Left colon (tissue), 2 donors: Measurements from ENCODE around the gene ATP6V1C2. TPM values are rescaled to one million over a fixed set of nuclear protein-coding genes. Genes with fewer than 3 reads are reported as not detected.
A peak's percentile ranks its signal among the peaks of the same experiment; 100 is the strongest.

Source experiments
- ATAC-seq: fragments of 200-7000 bp; cut with Tn5 transposase; one replicate; pipeline ENCODE4 v1.9.1; 2020; ENCODE audit warnings: mild to moderate bottlenecking, moderate library complexity
- DNase-seq, 2 donors: peaks; one replicate each; pipeline ENCODE4 v3.0.0-alpha.2; 2020
- intact Hi-C, 2 donors: fragments of 100-400 bp; cut with DNase I in 1 of 2; cut with micrococcal nuclease in 1 of 2; formaldehyde crosslinking; loops; one replicate each; pipeline versions ENCODE4 v1.11.2 to v1.14.0; 2022; cut with DNase I, micrococcal nuclease
- total RNA-seq, 2 donors: library from RNA; stranded (reverse); fragmentation: NEBNext Ultra II Directional; extraction: Animal tissue kit (Norgen Biotek cat#: 25700); gene quantifications; one replicate each; pipeline ENCODE4 v1.2.1, GENCODE V29; 2021
- donor health status: DM: no; HTN: no; CAD: no.
- donor health status: DM: yes; HTN: yes; CAD: no.

ATP6V1C2 gene
- total RNA-seq, 2 donors from 2014 or later = 1.5 to 1.7 TPM

DNA sequence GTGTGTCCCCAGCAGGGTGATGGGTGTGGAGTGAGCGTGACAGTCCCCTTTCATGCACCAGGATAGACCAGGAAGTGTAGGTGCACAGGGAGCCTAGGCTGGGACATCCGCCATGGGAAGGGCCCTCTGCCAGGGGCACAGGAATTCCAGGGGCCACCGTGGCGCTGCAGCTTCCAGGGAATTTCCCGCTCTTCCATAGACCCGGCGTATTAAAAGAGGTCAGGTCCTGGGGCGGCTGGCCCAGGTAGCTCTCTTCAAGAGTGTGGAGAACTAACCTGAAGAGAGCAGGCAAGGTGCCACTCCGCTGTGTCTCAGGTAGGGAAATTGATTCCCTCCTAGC is 42.0 kb downstream of the ATP6V1C2 start:
- no peak for DNase-seq
- no peak for ATAC-seq
- intact Hi-C loops = no loop called here

DNA sequence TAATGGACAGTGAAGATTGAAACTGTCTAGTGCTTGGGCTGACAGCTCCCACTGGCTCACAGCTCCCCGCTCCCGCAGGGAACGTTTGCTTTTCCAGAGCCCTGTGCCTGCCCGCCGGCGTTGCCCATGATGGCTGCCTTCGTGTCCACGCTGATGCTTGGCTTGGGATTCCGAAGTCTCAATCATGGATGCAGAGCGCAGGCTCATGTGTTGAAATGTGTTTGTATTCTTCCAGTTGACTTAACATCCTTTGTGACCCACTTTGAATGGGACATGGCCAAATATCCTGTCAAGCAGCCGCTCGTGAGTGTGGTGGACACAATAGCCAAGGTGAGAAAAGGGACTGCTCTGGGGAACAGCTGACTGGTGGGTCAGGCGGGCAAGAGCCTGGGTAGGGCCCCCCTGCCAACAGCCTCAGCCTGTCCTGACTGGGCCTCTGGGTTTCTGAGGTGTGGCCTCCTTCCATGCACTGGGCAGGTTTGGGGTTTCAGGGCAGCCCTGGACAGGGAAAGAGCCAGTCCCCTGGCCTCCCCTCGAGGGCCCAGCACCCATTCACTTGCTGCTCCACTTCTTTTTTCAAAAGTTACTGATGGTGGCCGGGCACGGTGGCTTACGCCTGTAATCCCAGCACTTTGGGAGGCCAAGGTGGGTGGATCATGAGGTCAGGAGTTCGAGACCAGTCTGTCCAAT is 42.8 kb downstream of the ATP6V1C2 start:
- DNase-seq (no peak), ATAC-seq (no peak)
- intact Hi-C loops = no loop called here

DNA sequence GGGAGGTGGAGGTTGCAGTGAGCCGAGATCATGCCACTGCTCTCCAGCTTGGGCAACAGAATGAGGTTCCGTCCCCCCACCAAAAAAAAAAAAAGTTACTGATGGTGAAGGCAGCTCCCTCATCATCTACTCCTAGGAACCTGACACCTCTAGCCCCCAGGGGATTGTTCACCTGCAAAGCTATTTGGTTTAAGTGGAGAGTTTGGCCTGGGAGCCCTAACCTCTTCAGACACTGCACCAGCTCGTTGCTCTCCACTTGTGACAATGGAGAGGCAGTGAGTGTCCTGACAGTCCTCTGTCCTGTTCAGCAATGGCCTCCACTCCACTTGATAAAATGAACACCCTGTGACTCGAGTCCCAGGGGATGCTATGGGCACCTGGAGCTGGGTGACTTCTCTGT is 43.5 kb downstream of the ATP6V1C2 start:
- intact Hi-C loops = no loop called here
- DNase-seq (no peak), ATAC-seq (no peak)

DNA sequence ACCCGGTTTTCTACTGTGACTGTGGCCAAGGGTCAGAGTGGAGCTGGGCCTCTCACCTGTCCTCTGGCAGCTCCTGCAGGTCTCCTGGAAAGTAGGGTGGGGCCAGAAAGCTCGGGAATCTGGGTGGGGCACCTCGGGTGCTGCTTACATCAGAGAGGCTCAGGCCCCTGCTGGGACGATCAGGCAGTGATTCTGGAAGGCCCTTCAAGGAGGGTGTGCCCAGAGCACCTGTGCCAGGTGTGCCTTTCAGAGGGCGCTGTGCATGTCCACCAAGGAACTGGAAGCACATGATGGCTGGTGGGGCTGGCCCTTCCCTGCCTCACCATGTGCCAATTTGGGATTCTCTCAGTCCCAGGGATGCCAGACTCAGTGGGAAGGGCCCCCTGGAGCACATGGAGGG is 44.0 kb downstream of the ATP6V1C2 start:
- peak; percentile 94 for ATAC-seq
- peak; percentile 70 to 87 for DNase-seq
- intact Hi-C loops = no loop called here

DNA sequence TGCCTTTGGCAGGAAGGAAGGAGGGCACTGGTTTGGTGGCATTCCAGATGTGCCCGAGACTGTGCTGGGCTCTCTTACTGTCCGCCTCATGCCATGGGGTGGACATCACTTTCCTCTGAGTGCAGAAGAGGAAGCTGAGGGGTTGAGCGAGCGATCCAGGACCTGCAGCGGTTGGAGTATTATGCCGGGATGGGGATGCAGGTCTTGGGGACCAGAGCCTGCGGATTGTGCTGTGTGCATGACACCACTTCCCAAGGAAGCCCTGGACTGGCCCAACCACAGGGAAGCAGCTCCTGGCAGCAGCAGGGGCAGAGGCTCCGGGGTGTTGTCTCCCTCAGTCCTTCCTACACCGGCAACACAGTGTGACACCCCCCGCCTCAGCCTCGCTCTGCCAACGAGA is 44.5 kb downstream of the ATP6V1C2 start:
- intact Hi-C loops = no loop called here
- no peak for ATAC-seq
- DNase-seq = no peak

DNA sequence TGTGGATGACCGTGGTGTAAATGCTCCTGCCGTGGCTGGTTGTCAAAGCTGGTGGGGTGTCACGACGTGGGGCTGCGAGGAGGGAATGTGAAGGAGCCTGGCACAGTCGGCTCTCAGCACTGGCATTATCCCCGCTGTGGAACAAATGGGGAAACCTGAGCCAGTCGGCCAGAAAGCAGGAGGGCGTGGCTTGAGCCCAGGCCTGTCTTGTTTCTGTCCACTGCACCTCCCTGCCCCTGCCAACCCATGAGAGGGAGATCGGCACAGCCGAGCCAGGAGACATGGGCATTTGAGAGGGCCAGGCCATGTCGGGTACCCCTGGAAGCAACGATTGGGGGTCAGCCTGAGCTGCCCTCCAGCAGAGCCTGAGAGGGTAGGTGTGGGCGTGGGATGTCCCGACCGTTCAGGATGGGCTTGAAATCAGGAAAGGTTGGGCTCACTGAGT is 46.7 kb downstream of the ATP6V1C2 start:
- no peak for DNase-seq
- intact Hi-C loops = no loop called here
- ATAC-seq = no peak

DNA sequence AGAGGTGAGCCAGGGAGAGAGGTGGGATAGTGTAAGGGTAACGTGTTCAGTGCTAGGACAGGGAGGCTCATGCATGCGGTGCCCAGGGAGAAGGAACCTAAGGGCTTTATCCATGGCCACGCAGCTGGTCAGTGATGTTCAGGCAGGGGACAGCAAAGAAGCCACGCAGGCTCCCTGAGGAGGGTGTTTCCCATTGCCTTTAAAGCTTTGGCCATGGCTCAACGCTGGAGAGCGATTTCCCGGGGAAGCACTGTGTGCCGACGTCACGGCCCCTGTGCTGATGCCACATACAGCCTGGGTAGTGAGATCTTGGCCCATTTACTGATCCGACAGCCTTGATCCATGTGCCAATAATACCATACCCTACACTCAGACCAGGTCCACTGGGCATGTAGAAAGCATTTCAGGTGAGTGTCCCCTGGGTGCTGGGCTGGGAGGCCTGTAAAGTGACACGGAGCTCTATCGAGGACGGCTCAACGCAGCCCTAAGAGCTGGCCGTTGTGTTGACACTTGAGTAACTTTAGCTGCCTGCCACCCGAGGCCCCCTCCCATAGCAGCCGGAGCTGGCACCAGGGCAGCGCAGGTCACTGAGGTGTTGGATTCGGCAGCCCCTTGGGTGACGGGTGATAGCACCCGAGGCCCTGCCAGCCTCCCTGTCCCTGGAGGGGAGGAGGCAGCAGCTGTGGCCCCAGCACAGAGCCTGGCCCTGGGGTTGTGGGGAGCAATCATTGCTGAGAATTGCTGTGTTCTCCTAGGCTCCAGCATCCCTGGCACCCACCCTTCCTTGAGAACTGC is 49.7 kb downstream of the ATP6V1C2 start:
- ATAC-seq (no peak), DNase-seq (no peak)
- intact Hi-C loops = no loop called here

DNA sequence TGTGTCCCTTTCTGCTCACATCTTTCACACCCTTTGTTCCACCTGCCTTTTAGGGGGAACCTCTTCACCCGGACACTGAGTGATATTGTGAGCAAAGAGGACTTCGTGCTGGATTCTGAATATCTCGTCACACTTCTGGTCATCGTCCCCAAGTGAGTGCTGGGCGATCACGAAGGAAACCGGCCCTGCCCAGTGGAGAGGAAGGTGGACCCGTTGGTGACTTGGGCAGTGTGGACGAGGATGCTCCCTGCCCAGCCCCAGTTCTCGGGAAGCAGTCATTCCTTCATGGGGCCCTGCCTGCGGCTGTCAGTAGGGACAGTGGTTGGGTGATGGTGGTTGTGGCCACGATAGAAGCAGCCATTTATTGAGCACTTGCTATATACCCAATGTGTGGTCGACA is 50.4 kb downstream of the ATP6V1C2 start:
- intact Hi-C loops = no loop called here
- DNase-seq (no peak), ATAC-seq (no peak)

DNA sequence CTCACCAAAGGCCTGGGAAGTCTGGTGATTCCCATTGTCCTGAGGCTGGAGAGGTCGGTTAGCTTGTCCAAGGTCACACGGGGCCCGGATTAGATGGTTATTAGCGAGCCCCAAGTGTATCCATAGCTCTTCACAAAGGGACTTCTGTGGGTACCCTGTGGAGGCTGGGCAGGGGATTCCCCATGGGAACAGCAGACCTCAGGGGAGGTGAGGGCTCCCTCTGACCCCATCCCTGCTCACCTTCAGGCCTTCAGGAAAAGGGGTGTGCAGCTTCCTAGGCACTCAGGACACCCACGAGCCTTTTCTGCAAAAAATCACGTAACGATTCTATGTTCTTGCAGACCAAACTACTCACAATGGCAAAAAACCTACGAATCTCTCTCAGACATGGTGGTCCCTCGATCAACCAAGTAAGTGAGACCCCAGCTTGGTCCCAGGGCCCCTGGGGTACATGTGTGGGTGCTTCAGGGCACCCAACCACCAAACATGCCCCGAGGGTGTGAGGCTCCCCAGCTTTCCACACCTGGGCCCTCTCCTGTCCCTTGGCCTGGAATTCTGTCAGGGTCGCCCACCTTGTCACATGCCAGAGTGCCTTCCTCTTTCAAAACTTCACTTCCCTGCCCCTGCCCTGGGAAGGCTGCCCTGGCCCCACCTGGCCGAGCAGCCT is 50.9 kb downstream of the ATP6V1C2 start:
- intact Hi-C loops = no loop called here
- DNase-seq = no peak
- no peak for ATAC-seq

DNA sequence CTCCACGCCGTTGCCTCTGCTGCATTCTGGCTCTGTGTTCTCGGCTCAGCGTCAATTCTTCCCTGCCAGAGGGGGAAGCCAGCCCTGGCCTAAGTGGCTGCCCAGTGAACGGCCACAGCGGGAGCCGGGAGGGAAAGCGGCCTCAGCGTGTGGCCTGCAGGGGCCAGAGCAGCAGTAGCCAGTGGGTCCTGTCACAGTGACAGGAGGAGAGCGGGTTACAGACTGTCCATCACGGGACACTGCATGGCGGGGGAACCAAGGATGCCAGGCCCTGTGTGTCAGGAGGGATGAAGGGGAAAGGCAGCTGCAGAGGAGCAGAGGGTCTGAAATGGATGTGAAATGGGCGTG is 51.4 kb downstream of the ATP6V1C2 start:
- intact Hi-C loops = no loop called here
- DNase-seq = no peak
- no peak for ATAC-seq

DNA sequence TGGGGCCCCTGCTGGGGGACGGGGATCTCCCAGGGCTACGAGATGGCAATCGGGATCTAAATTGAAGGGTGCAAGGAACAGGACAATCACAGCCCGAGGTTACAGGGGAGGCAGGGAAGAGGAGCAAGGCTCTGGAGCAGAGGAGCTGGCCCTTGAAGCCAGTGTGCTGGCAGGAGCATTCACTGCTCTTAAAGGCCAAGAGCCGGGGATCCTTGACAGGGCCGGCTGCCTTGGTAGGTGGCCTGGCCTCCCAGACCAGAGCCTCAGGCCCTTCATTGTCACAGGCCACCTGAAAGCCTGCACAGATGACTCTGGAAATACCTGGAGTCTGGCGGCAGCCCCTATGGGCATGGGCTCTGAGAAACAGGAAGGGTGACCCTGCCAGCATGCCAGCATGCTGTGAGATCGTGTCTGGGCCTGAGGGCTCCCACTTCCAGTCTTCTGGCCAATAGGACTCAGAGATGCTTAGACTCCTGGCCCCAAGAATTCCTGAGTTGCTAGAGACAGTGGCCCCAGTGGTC is 52.5 kb downstream of the ATP6V1C2 start:
- no peak for DNase-seq
- intact Hi-C loops = no loop called here
- ATAC-seq = no peak

DNA sequence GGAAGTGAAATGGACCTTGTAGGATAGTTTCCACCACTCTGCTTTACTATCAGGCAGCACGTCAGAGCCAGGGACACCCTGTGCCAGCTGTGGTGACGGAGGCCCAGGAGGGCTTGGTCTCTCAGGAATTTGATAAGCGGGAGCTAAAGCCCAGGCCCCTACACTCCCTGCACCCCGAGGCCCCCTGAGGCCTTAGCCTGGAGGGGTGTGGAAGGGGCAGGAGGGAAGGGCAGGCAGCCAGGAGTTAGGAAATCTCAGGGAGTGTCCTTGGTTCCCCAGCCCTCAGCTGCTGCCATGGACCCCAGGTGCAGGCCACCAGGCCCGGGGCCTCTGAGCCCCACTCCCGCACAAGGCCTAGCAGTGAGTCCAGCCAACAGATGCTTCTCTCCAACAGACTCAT is 53.0 kb downstream of the ATP6V1C2 start:
- DNase-seq (no peak), ATAC-seq (no peak)
- intact Hi-C loops = no loop called here

DNA sequence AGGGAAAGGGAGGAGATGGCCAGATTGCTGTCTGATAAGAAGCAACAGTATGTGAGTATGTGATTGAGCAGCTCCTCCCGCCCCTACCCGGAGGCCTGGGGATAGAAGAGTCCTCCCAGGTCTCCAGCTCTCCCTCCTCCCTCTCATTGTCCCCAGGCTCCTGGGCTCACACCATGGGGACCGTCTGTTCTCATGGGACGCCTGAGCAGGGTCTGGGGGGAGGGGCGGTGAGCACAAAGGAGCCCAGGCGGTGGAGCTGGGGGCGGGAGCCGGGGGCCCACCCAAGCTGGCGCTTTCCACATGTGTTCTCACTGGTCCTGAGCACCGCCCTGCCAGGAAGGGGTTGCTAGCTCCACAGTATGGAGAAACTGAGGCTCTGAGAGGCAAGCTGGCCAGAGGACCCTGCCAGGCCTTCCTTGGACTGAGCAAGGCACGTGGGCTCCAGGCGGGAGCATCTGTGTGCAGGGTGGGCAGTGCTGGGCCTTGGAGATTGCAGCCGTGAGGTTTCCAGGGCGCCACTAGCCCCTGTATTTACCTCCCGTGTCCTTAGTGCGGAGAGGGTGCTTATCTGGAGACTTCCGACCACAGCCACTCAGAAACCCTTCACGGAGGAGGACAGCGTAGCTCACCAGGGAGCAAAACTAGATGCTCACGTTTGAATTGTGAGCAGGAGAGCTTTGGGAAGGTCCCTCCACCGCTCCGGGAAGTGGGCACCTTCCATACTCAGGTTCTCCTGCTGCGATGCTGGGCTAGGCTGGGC is 53.8 kb downstream of the ATP6V1C2 start:
- ATAC-seq (no peak), DNase-seq (no peak)
- intact Hi-C loops = no loop called here

DNA sequence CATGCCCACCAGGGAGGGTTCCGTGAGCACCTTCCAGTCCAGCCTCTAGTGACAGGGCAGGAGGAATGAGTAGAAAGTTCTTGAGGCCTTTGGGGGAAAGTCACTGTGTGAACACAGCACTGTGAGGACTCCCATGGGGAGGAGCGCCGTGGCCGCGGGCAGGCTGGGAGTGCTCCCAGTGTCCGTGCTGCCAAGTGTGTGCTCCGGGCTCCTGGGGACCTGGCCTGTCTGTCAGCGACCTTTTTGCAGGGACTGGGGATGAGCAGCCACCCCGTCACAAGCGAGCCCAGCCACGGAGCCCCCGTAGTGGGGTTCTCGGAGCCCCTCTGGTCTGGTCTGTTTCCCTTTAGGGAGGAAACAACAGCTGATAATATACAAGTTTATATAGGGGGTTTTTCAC is 54.4 kb downstream of the ATP6V1C2 start:
- DNase-seq (no peak), ATAC-seq (no peak)
- intact Hi-C loops = no loop called here

DNA sequence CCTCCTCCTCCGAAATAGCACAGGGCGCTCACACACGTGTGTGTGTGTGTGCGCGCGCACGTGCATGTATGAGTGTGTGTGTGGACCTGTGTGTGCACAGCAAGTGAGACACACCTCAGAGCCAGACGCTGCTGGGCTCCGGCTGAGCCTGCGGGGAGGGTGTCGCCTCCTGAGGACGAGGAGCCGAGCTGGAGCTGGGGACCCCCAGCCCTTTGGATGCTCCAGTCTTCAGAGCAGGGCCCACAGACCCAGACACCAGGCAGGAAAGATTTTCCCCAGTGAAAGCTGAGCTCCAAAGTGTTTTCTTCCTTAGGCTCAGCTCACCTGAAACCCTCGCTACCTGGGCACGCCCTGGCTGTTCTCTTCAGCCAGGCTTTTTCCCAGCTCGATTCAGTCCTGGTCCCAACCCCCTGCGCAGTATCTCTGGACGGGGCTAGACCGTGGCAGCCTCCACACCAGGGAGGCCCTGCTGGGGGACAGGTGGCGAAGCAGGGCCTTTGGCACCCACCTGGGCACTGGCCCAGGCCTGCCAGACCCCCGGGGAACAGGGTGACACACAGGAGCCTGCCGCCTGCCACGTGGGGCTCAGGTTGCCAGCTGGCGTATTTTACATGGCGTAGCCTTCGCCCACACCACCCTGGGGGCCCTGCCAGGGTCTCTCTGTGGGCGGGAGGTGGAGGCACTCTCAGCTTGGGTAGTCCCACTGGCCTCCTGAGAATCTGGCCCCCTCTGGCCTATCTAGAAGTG is 55.0 kb downstream of the ATP6V1C2 start:
- DNase-seq (no peak), ATAC-seq (peak; percentile 4)
- intact Hi-C loops = no loop called here

DNA sequence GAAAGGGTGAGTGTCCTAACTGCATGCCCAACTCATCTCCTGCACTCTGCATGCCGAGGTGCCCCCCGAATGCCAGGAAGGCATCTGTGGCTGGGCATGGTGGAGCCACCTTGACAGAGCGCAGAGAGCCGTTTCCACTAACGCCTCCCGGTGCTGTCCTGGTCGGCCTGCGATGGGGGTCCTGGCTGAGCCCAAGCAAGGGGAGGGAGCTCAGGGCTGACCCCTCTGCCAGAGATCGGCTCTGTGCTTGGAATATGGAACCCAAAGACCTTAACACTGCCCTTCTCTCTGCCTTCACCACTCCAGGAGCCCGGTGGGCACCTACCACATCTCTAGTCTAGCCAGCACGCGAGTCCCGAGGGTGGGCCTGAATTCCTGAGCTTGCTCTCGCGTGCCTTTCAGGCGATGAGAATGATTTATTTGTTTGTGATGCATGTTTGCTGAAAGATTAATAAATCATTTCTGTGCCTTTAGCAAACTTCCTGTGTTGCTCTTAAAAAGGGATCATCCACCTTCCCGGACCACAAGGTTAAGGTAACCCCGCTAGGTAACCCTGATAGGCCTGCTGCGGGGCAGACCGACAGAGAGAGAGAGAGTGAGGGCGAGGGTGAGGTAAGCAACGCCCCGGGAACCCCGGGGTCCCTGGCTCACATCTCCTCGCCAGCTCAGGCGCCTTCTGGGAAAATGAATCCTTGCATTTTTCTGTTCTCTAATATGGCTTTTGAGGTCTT is 55.8 kb downstream of the ATP6V1C2 start:
- DNase-seq (no peak), ATAC-seq (no peak)
- intact Hi-C loops = no loop called here

DNA sequence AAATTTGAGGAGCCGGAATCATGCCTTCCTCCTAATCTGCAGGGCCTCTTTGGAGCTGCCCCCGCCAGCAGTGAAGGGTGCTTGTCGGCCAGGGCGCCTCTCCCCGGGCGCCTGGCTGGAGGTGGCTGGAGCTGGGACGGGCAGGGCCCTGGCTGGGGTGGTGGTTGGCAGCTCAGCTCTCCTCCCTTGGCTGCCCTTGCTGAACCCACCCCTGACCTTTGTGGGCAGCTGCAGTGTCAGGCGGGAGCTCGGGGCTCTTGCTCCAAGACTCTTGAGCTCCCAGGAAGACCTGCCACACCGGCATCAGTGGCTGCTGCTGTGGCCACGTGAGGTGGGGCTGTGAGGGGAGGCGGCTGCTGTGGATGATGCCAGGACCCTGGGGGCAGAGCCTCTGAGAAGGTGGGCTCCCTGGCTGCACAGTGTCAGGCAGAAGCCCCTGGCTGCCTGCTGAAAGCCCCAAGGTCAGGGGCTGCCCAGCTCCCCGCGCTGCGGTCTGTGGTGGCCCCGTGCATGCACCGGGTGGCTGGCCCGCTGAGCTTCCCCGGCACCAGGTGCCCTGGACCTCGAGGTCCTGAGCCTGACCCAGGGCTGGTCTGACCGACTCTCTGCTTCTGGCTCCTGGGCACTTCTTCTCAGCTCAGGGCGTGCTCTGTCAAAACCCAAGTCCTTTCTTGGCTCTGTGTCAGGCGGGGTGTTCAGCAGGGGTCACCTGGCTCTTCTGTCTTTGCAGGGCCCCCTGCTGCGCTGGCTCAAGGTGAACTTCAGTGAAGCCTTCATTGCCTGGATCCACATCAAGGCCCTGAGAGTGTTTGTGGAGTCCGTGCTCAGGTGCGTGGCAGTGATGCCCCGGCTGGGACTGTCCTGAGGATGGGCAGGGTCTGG is 56.7 kb downstream of the ATP6V1C2 start:
- ATAC-seq (peak; percentile 15), DNase-seq (no peak)

More for the DNA sequence above, 56.7 kb downstream of the ATP6V1C2 start:
- intact Hi-C loops = no loop called here
